H1 (cell line): ENCODE measurements around the gene DTWD1. TPM values are rescaled to one million over a fixed set of nuclear protein-coding genes. Genes with fewer than 3 reads are reported as not detected.

ENCODE experiments used
- EZH2 ChIP-seq: fragments of 200-600 bp; sonication (generic); IDR thresholded peaks from 2 replicates; pipeline ENCODE4 v1.7.1; 2012; ENCODE audit warnings: low read depth, mild to moderate bottlenecking, moderate library complexity, low read length, inconsistent platforms; ENCODE audit not compliant: severe bottlenecking
- GABPA ChIP-seq: IDR thresholded peaks from 2 replicates; pipeline ENCODE4 v1.6.1; 2011; ENCODE audit warnings: mild to moderate bottlenecking, low read length, moderate library complexity, borderline replicate concordance; ENCODE audit not compliant: insufficient read depth
- KDM1A ChIP-seq: fragments of 200-600, 300-600 bp; sonication (generic); IDR thresholded peaks from 2 replicates; pipeline ENCODE4 v1.7.1; 2016; ENCODE audit warnings: mild to moderate bottlenecking, low read length, borderline replicate concordance
- NANOG ChIP-seq: IDR thresholded peaks from 2 replicates; pipeline ENCODE4 v1.6.1; 2011; ENCODE audit warnings: low read length, low read depth, mild to moderate bottlenecking, inconsistent platforms; ENCODE audit not compliant: insufficient read depth, poor library complexity, severe bottlenecking
- TEAD4 ChIP-seq: IDR thresholded peaks from 2 replicates; pipeline ENCODE4 v1.6.1; 2012; ENCODE audit warnings: low read depth, low read length, inconsistent platforms, mixed read lengths
- polyA plus RNA-seq, 7 experiments: library from polyadenylated mRNA; depleted of rRNA in 3 of 7; stranded (reverse) in 5 of 7; unstranded in 2 of 7; fragments of >200 nt in 5 of 7; fragments of 200-250 nt in 2 of 7; gene quantifications; 1 replicate in 5 of 7; 2 replicates in 1 of 7; 4 replicates in 1 of 7; pipeline versions ENCODE4 v1.2.1 to v1.2.3, GENCODE V29; 2011 to 2013; ENCODE audit warnings: missing spikeins in 2 of 7, mixed read lengths in 2 of 7
- total RNA-seq: library from RNA; stranded (reverse); fragmentation: NEBNext Ultra II Directional; extraction: Animal tissue kit (Norgen Biotek cat#: 25700); gene quantifications from 2 replicates; pipeline ENCODE4 v1.2.1, GENCODE V29; 2021

The DTWD1 gene
- total and polyA plus RNA-seq, 2 of the 8 experiments (the other 6 are each of a cell fraction or from before 2014, with no cell fraction given), result 10.4 to 32.4 TPM

- no peak for TF ChIP-seq NANOG
- TF ChIP-seq KDM1A, result no peak
- no peak for TF ChIP-seq EZH2
- no peak for TF ChIP-seq TEAD4
- TF ChIP-seq GABPA, result no peak
Observed at GRCh38 chr15:49621401-49621811, 558 bp downstream of the DTWD1 start (continued).
